Gastroesophageal sphincter (tissue), 3 donors: ENCODE results near the gene NDUFS4.

ENCODE experiments used
- CTCF ChIP-seq, 4 experiments: fragments of 200-600 bp in 2 of 4; fragments of 450-650 bp in 2 of 4; sonication (generic) in 1 of 4; IDR thresholded peaks; one replicate each; pipeline ENCODE4 v1.5.1; 2017 to 2019; ENCODE audit warnings: antibody characterized with exemption in 4 of 4, mild to moderate bottlenecking in 2 of 4, moderate library complexity in 2 of 4
- EP300 ChIP-seq: sonication (generic); formaldehyde crosslinking; IDR thresholded peaks from one replicate; pipeline ENCODE4 v1.6.1; 2017; ENCODE audit warnings: antibody characterized with exemption, mild to moderate bottlenecking
- POLR2A ChIP-seq, 2 donors: fragments of 450-650 bp; IDR thresholded peaks; one replicate each; pipeline ENCODE4 v1.6.1; 2017; ENCODE audit warnings: antibody characterized with exemption in 2 of 2, mild to moderate bottlenecking in 2 of 2, moderate library complexity in 1 of 2

GRCh38 chr5:53674121-53674520, 113.7 kb downstream of the NDUFS4 start:
- TF ChIP-seq CTCF (IDR thresholded peaks at IDR 0.05) (no peak), EP300 (no peak), POLR2A (IDR thresholded peaks at IDR 0.05) (no peak)
